GM21526 (cell line): ENCODE results near the gene NFAM1.

Source experiments
- ATAC-seq: cut with Tn5 transposase; IDR thresholded peaks from one replicate; pipeline ENCODE4 v1.9.1; 2021; ENCODE audit warnings: moderate library complexity; ENCODE audit not compliant: unreplicated experiment, low FRiP score

Gene NFAM1

GRCh38 chr22:42365111-42365865 is 66.9 kb downstream of the NFAM1 start:
- no peak for ATAC-seq

- no peak for ATAC-seq
Observed at GRCh38 chr22:42364604-42365110, 67.5 kb downstream of the NFAM1 start.

GRCh38 chr22:42363892-42364291 is 68.3 kb downstream of the NFAM1 start:
- ATAC-seq = no peak

GRCh38 chr22:42361523-42361922 is 70.7 kb downstream of the NFAM1 start:
- ATAC-seq = no peak

- ATAC-seq = no peak
Observed at GRCh38 chr22:42360348-42360747, 71.9 kb downstream of the NFAM1 start.

- no peak for ATAC-seq
Observed at GRCh38 chr22:42358643-42359558, 73.3 kb downstream of the NFAM1 start.

- no peak for ATAC-seq
Observed at GRCh38 chr22:42357634-42358296, 74.4 kb downstream of the NFAM1 start.

- no peak for ATAC-seq
Observed at GRCh38 chr22:42357221-42357620, 75.0 kb downstream of the NFAM1 start.

- no peak for ATAC-seq
Observed at GRCh38 chr22:42356533-42356932, 75.7 kb downstream of the NFAM1 start.

- ATAC-seq = no peak
Observed at GRCh38 chr22:42353883-42354727, 78.1 kb downstream of the NFAM1 start.

- no peak for ATAC-seq
Observed at GRCh38 chr22:42350373-42350772, 81.8 kb downstream of the NFAM1 start.

- ATAC-seq = no peak
Observed at GRCh38 chr22:42347281-42347824, 84.8 kb downstream of the NFAM1 start.

GRCh38 chr22:42346722-42347121 is 85.5 kb downstream of the NFAM1 start:
- no peak for ATAC-seq

- ATAC-seq = no peak
Observed at GRCh38 chr22:42345458-42345857, 86.7 kb downstream of the NFAM1 start.

- no peak for ATAC-seq
Observed at GRCh38 chr22:42344361-42344905, 87.8 kb downstream of the NFAM1 start.

- no peak for ATAC-seq
Observed at GRCh38 chr22:42343531-42344081, 88.6 kb downstream of the NFAM1 start.

- ATAC-seq = no peak
Observed at GRCh38 chr22:42343121-42343454, 89.1 kb downstream of the NFAM1 start.

GRCh38 chr22:42342426-42343120 is 89.6 kb downstream of the NFAM1 start:
- no peak for ATAC-seq

GRCh38 chr22:42341779-42342178 is 90.4 kb downstream of the NFAM1 start:
- no peak for ATAC-seq
